ENCODE measurements around the gene RAPGEF5. TPM values are rescaled to one million over a fixed set of nuclear protein-coding genes. Genes with fewer than 3 reads are reported as not detected.

The RAPGEF5 gene
- total RNA-seq, 1 experiment from 2014 or later: 13.3 TPM

DNA sequence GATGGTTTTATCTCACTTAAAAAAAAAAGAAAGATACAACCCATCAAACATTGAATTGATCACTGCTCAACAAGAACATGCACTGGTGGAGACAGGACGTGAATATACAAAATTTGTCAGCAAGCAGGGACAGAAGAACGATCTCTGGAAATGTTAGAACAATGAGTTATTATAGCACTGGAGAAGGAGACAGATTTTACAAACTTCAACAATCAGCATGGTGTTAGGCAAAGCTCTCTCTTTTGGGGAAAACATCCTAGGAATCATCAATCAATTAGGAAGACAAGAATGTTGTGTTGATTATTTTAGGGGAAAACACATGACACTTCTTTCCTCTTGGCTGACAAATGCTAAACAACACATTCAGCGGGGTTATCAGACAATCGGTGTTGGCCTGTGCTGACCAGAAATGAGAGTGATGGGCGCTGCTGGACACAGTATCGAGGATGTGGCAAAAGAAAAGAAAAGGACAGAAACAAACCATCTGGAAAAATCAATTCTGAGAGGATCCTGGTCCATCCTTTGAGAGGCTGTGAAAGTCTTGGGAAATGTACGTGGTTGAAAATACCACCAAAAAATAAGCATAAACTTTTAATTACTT, 103.9 kb downstream of the RAPGEF5 start:
- Histone ChIP-seq H4K5ac (ENCODE audit: insufficient read length, low read depth, low read length) (no peak overlapping the region), H3K9me3 (ENCODE audit: control insufficient read depth, low read depth, low read length) (no peaks in the 10 kb centered on the region), H3T11ph (ENCODE audit: low read length) (no peak overlapping the region), H2AK5ac (ENCODE audit: insufficient read length, low read length) (no peak overlapping the region), H4K8ac (replicated peaks; ENCODE audit: insufficient read length, low read depth, low read length) (no peak overlapping the region), H3K4me1 (ENCODE audit: insufficient read depth, low read length) (peaks cover 6% of the 10 kb centered on the region), H3K14ac (ENCODE audit: insufficient read depth, low read length) (no peak overlapping the region), H2BK15ac (ENCODE audit: low read depth, low read length) (no peak overlapping the region), H4K91ac (ENCODE audit: insufficient read length, low read depth, low read length) (no peak overlapping the region), H4K20me1 (ENCODE audit: control insufficient read depth, insufficient read depth, insufficient read length) (no peaks in the 10 kb centered on the region), H3K79me1 (ENCODE audit: insufficient read depth, low read depth, low read length, poor library complexity, severe bottlenecking) (no peaks in the 10 kb centered on the region), H3K18ac (ENCODE audit: insufficient read length, low read depth, low read length) (no peak overlapping the region), H3K4me2 (ENCODE audit: insufficient read depth, insufficient read length, low read length) (no peak overlapping the region), H3K27ac (ENCODE audit: insufficient read length, low read depth, low read length) (no peak overlapping the region), H2BK120ac (ENCODE audit: low read depth, low read length, poor library complexity, severe bottlenecking) (no peak overlapping the region), H2AFZ (ENCODE audit: low read length) (no peak overlapping the region), H3K79me2 (ENCODE audit: insufficient read depth, low read length) (no peaks in the 10 kb centered on the region), H3K23ac (ENCODE audit: insufficient read length, low read depth, low read length) (no peak overlapping the region), H3K9ac (ENCODE audit: extremely low read depth, insufficient read length, low read length) (no peak overlapping the region), H3K27me3 (ENCODE audit: insufficient read depth, low read length) (no peaks in the 10 kb centered on the region), H3K23me2 (ENCODE audit: insufficient read length, low read depth, low read length, poor library complexity, severe bottlenecking) (no peaks in the 10 kb centered on the region), H3K4ac (ENCODE audit: low read depth, low read length) (no peak overlapping the region), H2BK20ac (ENCODE audit: low read depth, low read length, poor library complexity, severe bottlenecking) (no peak overlapping the region), H2BK12ac (ENCODE audit: insufficient read length, low read depth, low read length) (no peak overlapping the region), H3K56ac (ENCODE audit: insufficient read length, low read depth, low read length) (no peak overlapping the region), H2BK5ac (ENCODE audit: insufficient read length, low read length) (no peak overlapping the region)
- Mint-ChIP-seq H3K4me3 (no peak overlapping the region), H3K27me3 (ENCODE audit: low read depth) (no peaks in the 10 kb centered on the region), H3K4me1 (peaks cover 22 to 28% of the 10 kb centered on the region in 2 experiments), H3K9me3 (no peaks in the 10 kb centered on the region), H3K27ac (peak overlapping the region in 1 of 3 experiments; percentile 17; a peak in 1 of 7 replicates), H3K36me3 (ENCODE audit: insufficient read depth in 1 of 3, low read depth in 3 of 3) (no peaks in the 10 kb centered on the region; a peak in 1 of 7 replicates)
- WGBS (ENCODE audit: extremely low coverage, insufficient read length, low lambda C conversion rate): no CpG with 5 or more reads among the region's 7 CpGs
- TF ChIP-seq, protein P1, sequence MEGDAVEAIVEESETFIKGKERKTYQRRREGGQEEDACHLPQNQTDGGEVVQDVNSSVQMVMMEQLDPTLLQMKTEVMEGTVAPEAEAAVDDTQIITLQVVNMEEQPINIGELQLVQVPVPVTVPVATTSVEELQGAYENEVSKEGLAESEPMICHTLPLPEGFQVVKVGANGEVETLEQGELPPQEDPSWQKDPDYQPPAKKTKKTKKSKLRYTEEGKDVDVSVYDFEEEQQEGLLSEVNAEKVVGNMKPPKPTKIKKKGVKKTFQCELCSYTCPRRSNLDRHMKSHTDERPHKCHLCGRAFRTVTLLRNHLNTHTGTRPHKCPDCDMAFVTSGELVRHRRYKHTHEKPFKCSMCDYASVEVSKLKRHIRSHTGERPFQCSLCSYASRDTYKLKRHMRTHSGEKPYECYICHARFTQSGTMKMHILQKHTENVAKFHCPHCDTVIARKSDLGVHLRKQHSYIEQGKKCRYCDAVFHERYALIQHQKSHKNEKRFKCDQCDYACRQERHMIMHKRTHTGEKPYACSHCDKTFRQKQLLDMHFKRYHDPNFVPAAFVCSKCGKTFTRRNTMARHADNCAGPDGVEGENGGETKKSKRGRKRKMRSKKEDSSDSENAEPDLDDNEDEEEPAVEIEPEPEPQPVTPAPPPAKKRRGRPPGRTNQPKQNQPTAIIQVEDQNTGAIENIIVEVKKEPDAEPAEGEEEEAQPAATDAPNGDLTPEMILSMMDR (conservative IDR thresholded peaks at IDR 0.05): no peak
- no peak for DNase-seq

Measured in H9 (cell line).